Measurements from ENCODE around the gene TMEM26.
A peak's percentile ranks its signal among the peaks of the same experiment; 100 is the strongest.
"Not testable (repeated sequence)": the region's sequence is repeated elsewhere in the genome, so short reads cannot be mapped to it uniquely, and the experiment has no call there.

Gene TMEM26

DNA sequence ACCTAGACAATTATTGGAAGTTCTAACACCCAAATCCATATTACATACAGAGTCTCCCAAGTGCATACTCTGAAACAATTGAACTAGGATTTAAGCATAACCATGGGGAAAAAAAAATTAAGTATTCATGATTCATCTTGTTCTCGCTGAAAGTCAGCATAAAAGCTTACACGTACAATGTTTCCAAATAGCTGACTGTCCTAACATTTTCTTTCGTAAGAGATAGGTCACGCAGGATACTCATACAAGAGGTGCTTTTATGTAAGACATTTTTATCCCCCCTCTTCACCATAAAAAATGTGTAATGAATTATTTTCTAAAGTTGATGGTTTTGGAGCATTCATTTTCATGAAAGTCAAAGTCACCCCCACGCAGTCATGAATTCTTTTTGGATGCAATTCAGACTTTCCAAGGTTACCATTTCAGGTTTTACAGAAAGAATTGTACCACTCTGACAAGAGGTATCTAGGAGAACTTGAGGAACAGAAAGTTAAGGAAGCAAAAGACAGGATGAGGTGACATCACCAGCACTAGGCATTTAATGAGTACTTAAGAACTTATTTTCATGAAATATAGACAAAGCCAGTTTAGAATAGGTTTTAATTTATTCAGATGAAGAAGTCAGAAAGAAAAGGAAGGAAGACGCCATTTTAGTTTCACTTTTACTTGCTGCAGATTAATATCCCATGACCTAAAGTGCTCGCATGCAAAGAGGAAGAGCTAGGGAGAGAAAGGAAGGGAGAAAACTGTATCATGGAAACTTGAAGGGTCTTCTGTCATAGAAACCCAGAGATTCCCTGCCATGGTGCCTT lies 55.8 kb downstream of the TMEM26 start:
- FAIRE-seq (no peak), DNase-seq (ENCODE audit: insufficient read length, low spot score) (no peak)
- no peak for TF ChIP-seq TAF1 (IDR thresholded peaks at IDR 0.05; ENCODE audit: low read depth, low read length)
- TF ChIP-seq SPI1 (IDR thresholded peaks at IDR 0.05; ENCODE audit: low read depth, low read length), result no peak
- TF ChIP-seq POLR2A (IDR thresholded peaks at IDR 0.05; ENCODE audit: low read depth, low read length), result no peak
- no peak for TF ChIP-seq PAX5 (IDR thresholded peaks at IDR 0.05; ENCODE audit: insufficient read depth, low read length, severe bottlenecking)
- no peak for TF ChIP-seq POLR2AphosphoS5 (IDR thresholded peaks at IDR 0.05; ENCODE audit: low read depth, low read length)
- TF ChIP-seq POU2F2 (IDR thresholded peaks at IDR 0.05; ENCODE audit: low read depth, low read length), result no peak

- DNase-seq (ENCODE audit: insufficient read length, low spot score) (no peak), FAIRE-seq (no peak)
- TF ChIP-seq POLR2A (IDR thresholded peaks at IDR 0.05; ENCODE audit: low read depth, low read length) (no peak), SPI1 (IDR thresholded peaks at IDR 0.05; ENCODE audit: low read depth, low read length) (no peak), PAX5 (IDR thresholded peaks at IDR 0.05; ENCODE audit: insufficient read depth, low read length, severe bottlenecking) (no peak), POLR2AphosphoS5 (IDR thresholded peaks at IDR 0.05; ENCODE audit: low read depth, low read length) (no peak), POU2F2 (IDR thresholded peaks at IDR 0.05; ENCODE audit: low read depth, low read length) (no peak)
Observed at GRCh38 chr10:61391281-61391680, 61.9 kb downstream of the TMEM26 start.

GRCh38 chr10:61390851-61391250 lies 62.3 kb downstream of the TMEM26 start:
- TF ChIP-seq SPI1 (IDR thresholded peaks at IDR 0.05; ENCODE audit: low read depth, low read length) (peak; percentile 60), POLR2A (IDR thresholded peaks at IDR 0.05; ENCODE audit: low read depth, low read length) (no peak)
- FAIRE-seq (no peak), DNase-seq (ENCODE audit: insufficient read length, low spot score) (no peak)

GRCh38 chr10:61389887-61390286 lies 63.3 kb downstream of the TMEM26 start:
- FAIRE-seq (no peak), DNase-seq (ENCODE audit: insufficient read length, low spot score) (no peak)
- TF ChIP-seq POU2F2 (IDR thresholded peaks at IDR 0.05; ENCODE audit: low read depth, low read length) (no peak), POLR2A (IDR thresholded peaks at IDR 0.05; ENCODE audit: low read depth, low read length) (no peak), TAF1 (IDR thresholded peaks at IDR 0.05; ENCODE audit: low read depth, low read length) (no peak), PAX5 (IDR thresholded peaks at IDR 0.05; ENCODE audit: insufficient read depth, low read length, severe bottlenecking) (no peak), SPI1 (IDR thresholded peaks at IDR 0.05; ENCODE audit: low read depth, low read length) (no peak), POLR2AphosphoS5 (IDR thresholded peaks at IDR 0.05; ENCODE audit: low read depth, low read length) (no peak)

- FAIRE-seq, result not testable (repeated sequence)
Observed at GRCh38 chr10:61388986-61389385, 64.2 kb downstream of the TMEM26 start.

GRCh38 chr10:61385231-61386001 lies 67.8 kb downstream of the TMEM26 start:
- TF ChIP-seq PAX5 (IDR thresholded peaks at IDR 0.05; ENCODE audit: insufficient read depth, low read length, severe bottlenecking) (no peak), SPI1 (IDR thresholded peaks at IDR 0.05; ENCODE audit: low read depth, low read length) (no peak), POU2F2 (IDR thresholded peaks at IDR 0.05; ENCODE audit: low read depth, low read length) (no peak), TAF1 (IDR thresholded peaks at IDR 0.05; ENCODE audit: low read depth, low read length) (no peak), POLR2AphosphoS5 (IDR thresholded peaks at IDR 0.05; ENCODE audit: low read depth, low read length) (no peak), POLR2A (IDR thresholded peaks at IDR 0.05; ENCODE audit: low read depth, low read length) (no peak)

More at GRCh38 chr10:61388986-61389385, 64.2 kb downstream of the TMEM26 start:
- not testable (repeated sequence) for DNase-seq (ENCODE audit: insufficient read length, low spot score)

DNA sequence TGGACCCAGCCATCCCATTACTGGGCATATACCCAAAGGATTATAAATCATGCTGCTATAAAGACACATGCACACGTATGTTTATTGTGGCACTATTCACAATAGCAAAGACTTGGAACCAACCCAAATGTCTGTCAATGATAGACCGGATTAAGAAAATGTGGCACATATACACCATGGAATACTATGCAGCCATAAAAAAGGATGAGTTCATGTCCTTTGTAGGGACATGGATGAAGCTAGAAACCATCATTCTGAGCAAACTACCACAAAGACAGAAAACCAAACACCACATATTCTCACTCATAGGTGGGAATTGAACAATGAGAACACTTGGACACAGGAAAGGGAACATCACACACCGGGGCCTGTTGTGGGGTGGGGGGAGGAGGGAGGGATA lies 72.0 kb downstream of the TMEM26 start:
- DNase-seq (ENCODE audit: insufficient read length, low spot score); FAIRE-seq: not testable (repeated sequence)

More at GRCh38 chr10:61385231-61386001, 67.8 kb downstream of the TMEM26 start:
- DNase-seq (ENCODE audit: insufficient read length, low spot score) (no peak), FAIRE-seq (no peak)

DNA sequence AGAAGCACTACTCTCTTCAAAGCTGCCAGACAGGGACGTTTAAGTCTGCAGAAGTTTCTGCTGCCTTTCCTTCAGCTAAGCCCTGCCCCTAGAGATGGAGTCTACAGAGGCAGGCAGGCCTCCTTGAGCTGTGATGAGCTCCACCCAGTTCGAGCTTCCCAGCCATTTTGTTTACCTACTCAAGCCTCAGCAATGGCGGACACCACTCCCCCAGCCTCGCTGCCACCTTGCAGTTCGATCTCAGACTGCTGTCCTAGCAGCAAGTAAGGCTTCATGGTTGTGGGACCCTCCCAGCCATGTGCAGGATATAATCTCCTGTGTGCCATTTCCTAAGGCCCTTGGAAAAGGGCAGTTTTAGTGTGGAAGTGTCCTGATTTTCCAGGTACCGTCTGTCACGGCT lies 74.3 kb downstream of the TMEM26 start:
- FAIRE-seq, result no peak

DNA sequence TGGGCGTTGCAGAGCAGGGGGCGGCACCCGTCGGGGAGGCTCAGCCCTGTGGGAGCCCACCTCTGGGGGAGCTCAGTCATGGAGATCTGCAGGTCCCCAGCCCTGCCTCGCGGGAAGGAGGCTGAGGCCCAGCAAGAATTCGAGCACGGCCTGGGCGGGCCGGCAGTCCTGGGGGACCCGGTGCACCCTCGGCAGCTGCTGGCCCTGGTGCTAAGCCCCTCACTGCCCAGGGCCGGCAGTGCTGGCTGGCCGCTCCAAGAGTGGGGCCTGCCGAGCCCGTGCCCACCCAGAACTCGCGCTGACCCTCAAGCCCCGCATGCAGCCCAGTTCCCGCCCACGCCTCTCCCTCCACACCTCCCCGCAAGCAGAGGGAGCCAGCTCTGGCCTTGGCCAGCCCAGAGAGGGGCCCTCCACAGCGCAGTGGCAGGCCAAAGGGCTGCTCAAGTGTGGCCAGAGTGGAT lies 76.2 kb downstream of the TMEM26 start:
- DNase-seq (ENCODE audit: insufficient read length, low spot score) (no peak), FAIRE-seq (no peak)
- TF ChIP-seq PAX5 (IDR thresholded peaks at IDR 0.05; ENCODE audit: insufficient read depth, low read length, severe bottlenecking) (no peak), POLR2A (IDR thresholded peaks at IDR 0.05; ENCODE audit: low read depth, low read length) (no peak), POU2F2 (IDR thresholded peaks at IDR 0.05; ENCODE audit: low read depth, low read length) (no peak), POLR2AphosphoS5 (IDR thresholded peaks at IDR 0.05; ENCODE audit: low read depth, low read length) (no peak), TAF1 (IDR thresholded peaks at IDR 0.05; ENCODE audit: low read depth, low read length) (no peak)

More for the DNA sequence above, 74.3 kb downstream of the TMEM26 start:
- no peak for DNase-seq (ENCODE audit: insufficient read length, low spot score)
- no peak for TF ChIP-seq PAX5 (IDR thresholded peaks at IDR 0.05; ENCODE audit: insufficient read depth, low read length, severe bottlenecking)
- TF ChIP-seq POU2F2 (IDR thresholded peaks at IDR 0.05; ENCODE audit: low read depth, low read length), result no peak
- no peak for TF ChIP-seq POLR2A (IDR thresholded peaks at IDR 0.05; ENCODE audit: low read depth, low read length)
- no peak for TF ChIP-seq POLR2AphosphoS5 (IDR thresholded peaks at IDR 0.05; ENCODE audit: low read depth, low read length)
- no peak for TF ChIP-seq TAF1 (IDR thresholded peaks at IDR 0.05; ENCODE audit: low read depth, low read length)

DNA sequence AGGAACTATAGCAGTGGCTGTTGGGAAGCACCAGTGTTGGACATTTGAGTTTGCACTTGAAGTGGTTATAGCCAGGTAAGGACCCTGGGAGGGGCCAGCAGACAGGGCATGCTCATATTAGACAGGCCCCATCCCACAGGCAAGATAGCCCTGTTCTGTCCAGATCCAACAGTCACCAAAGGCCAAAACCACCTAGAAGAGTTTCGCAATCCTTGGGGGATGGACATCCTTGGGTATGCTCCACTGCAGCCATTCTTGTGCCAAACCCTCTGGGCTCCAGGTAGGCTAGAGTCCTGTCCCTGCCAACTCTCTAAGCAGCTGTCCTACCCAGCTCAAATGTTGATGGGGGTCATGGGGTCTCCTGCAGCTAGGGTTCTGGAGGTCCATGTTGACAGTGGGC lies 76.8 kb downstream of the TMEM26 start:
- no peak for TF ChIP-seq POLR2A (IDR thresholded peaks at IDR 0.05; ENCODE audit: low read depth, low read length)
- TF ChIP-seq PAX5 (IDR thresholded peaks at IDR 0.05; ENCODE audit: insufficient read depth, low read length, severe bottlenecking), result no peak
- no peak for FAIRE-seq

More for the DNA sequence above, 76.8 kb downstream of the TMEM26 start:
- DNase-seq (ENCODE audit: insufficient read length, low spot score), result no peak

Data from GM12891 (cell line).